OCI-LY3 (cell line): Measurements from ENCODE around the gene DNAH7.

Experiments
- H2AFZ ChIP-seq: fragments of 200-600, 300-600 bp; shearing (Covaris generic); 2 replicates; pipeline ENCODE4 v1.6.0; 2014; ENCODE audit warnings: antibody characterized with exemption, low read depth, low read length
- H3K27ac ChIP-seq: fragments of 200-600, 300-600 bp; sonication (generic); 2 replicates; pipeline ENCODE4 v1.5.1; 2014; ENCODE audit warnings: mild to moderate bottlenecking, low read length, moderate library complexity, mixed read lengths
- H3K27me3 ChIP-seq: fragments of 200-600, 300-600 bp; sonication (generic); 2 replicates; pipeline ENCODE4 v1.6.1; 2014; ENCODE audit warnings: low read depth, low read length, mixed read lengths
- H3K36me3 ChIP-seq: fragments of 200-600, 300-600 bp; sonication (generic); replicated peaks from 2 replicates; pipeline ENCODE3; 2014; ENCODE audit warnings: low read depth, low read length, mixed read lengths
- H3K4me1 ChIP-seq: fragments of 300-600, 200-600 bp; sonication (generic); 2 replicates; pipeline ENCODE4 v1.6.1; 2014; ENCODE audit warnings: low read length, mixed read lengths
- H3K4me2 ChIP-seq: fragments of 200-600, 300-600 bp; sonication (generic); 2 replicates; pipeline ENCODE4 v1.6.1; 2014; ENCODE audit warnings: low read length, mixed read lengths
- H3K4me3 ChIP-seq: fragments of 300-600, 200-600 bp; sonication (generic); 2 replicates; pipeline ENCODE4 v1.5.1; 2014; ENCODE audit warnings: antibody characterized with exemption, mild to moderate bottlenecking, low read length, moderate library complexity
- H3K79me2 ChIP-seq: fragments of 300-600, 200-600 bp; shearing (Covaris generic); 2 replicates; pipeline ENCODE4 v1.6.1; 2014; ENCODE audit warnings: mild to moderate bottlenecking, low read length, mixed read lengths
- H3K9ac ChIP-seq: fragments of 300-600, 200-600 bp; shearing (Covaris generic); 2 replicates; pipeline ENCODE4 v1.6.0; 2014; ENCODE audit warnings: mild to moderate bottlenecking, low read length, moderate library complexity
- H3K9me3 ChIP-seq: fragments of 200-600, 300-600 bp; shearing (Covaris generic); 2 replicates; pipeline ENCODE4 v1.6.1; 2014; ENCODE audit warnings: low read length, mixed read lengths; ENCODE audit not compliant: insufficient read depth
- H4K20me1 ChIP-seq: fragments of 200-600, 300-600 bp; sonication (generic); 2 replicates; pipeline ENCODE4 v1.6.1; 2016; ENCODE audit warnings: low read length, mixed read lengths; ENCODE audit not compliant: insufficient read depth
- CTCF ChIP-seq: fragments of 200-600, 300-600 bp; sonication (generic); IDR thresholded peaks from 2 replicates; pipeline ENCODE4 v1.5.1; 2014; ENCODE audit warnings: antibody characterized with exemption, low read length, low read depth
- EZH2phosphoT487 ChIP-seq: fragments of 200-600 bp; shearing (Covaris generic); IDR thresholded peaks from 2 replicates; pipeline ENCODE4 v1.6.1; 2018; ENCODE audit warnings: antibody characterized with exemption, mixed run types, low read depth

The DNAH7 gene

GRCh38 chr2:195959341-195959740 is 109.3 kb downstream of the DNAH7 start:
- H2AFZ ChIP-seq, result no peak overlapping the region
- no peak for TF ChIP-seq CTCF
- no peak for TF ChIP-seq EZH2phosphoT487
- H4K20me1 ChIP-seq, result no peaks in the 10 kb centered on the region
- H3K4me3 ChIP-seq, result no peak overlapping the region
- H3K9ac ChIP-seq, result no peak overlapping the region
- no peaks in the 10 kb centered on the region for H3K36me3 ChIP-seq
- H3K79me2 ChIP-seq, result no peaks in the 10 kb centered on the region
- H3K27ac ChIP-seq, result no peak overlapping the region
- H3K4me1 ChIP-seq, result peaks cover 15% of the 10 kb centered on the region
- no peaks in the 10 kb centered on the region for H3K27me3 ChIP-seq
- H3K9me3 ChIP-seq, result 0 out of 2 replicates have a peak, but pooled peaks cover 3% of the 10 kb centered on the region
- H3K4me2 ChIP-seq, result no peak overlapping the region

- TF ChIP-seq EZH2phosphoT487, result no peak
Measured at GRCh38 chr2:195956725-195957124, 111.9 kb downstream of the DNAH7 start.

GRCh38 chr2:195945056-195945455 is 123.6 kb downstream of the DNAH7 start:
- Histone ChIP-seq H2AFZ (no peak overlapping the region), H3K27ac (no peak overlapping the region), H3K36me3 (no peaks in the 10 kb centered on the region), H3K9me3 (no peaks in the 10 kb centered on the region), H3K4me2 (no peak overlapping the region), H3K27me3 (no peaks in the 10 kb centered on the region), H4K20me1 (no peaks in the 10 kb centered on the region), H3K4me1 (no peaks in the 10 kb centered on the region), H3K9ac (no peak overlapping the region), H3K4me3 (no peak overlapping the region), H3K79me2 (no peaks in the 10 kb centered on the region)
- TF ChIP-seq EZH2phosphoT487 (no peak), CTCF (no peak)

More at GRCh38 chr2:195956725-195957124, 111.9 kb downstream of the DNAH7 start:
- H3K4me1 ChIP-seq, result peaks cover 8% of the 10 kb centered on the region
- no peak overlapping the region for H3K27ac ChIP-seq
- H3K79me2 ChIP-seq, result no peaks in the 10 kb centered on the region
- no peak overlapping the region for H3K4me3 ChIP-seq
- H4K20me1 ChIP-seq, result no peaks in the 10 kb centered on the region
- no peak overlapping the region for H3K9ac ChIP-seq
- no peaks in the 10 kb centered on the region for H3K36me3 ChIP-seq
- no peaks in the 10 kb centered on the region for H3K9me3 ChIP-seq
- no peaks in the 10 kb centered on the region for H3K27me3 ChIP-seq
- H3K4me2 ChIP-seq, result no peak overlapping the region
- H2AFZ ChIP-seq, result no peak overlapping the region

- no peak overlapping the region for H3K9ac ChIP-seq
Measured at GRCh38 chr2:195937176-195937575, 131.5 kb downstream of the DNAH7 start.

More at GRCh38 chr2:195937176-195937575, 131.5 kb downstream of the DNAH7 start:
- Histone ChIP-seq H3K27me3 (no peaks in the 10 kb centered on the region), H3K4me3 (no peak overlapping the region), H2AFZ (no peak overlapping the region), H3K4me2 (no peak overlapping the region), H3K36me3 (no peaks in the 10 kb centered on the region), H4K20me1 (no peaks in the 10 kb centered on the region), H3K79me2 (no peaks in the 10 kb centered on the region), H3K4me1 (peaks cover 6% of the 10 kb centered on the region), H3K9me3 (no peaks in the 10 kb centered on the region), H3K27ac (no peak overlapping the region)
- TF ChIP-seq CTCF (no peak), EZH2phosphoT487 (no peak)
